ENCODE measurements around the gene GPR63.

The GPR63 gene

GRCh38 chr6:96834070-96834469 is 3.2 kb downstream of the GPR63 start:
- no peak for TF ChIP-seq CTCF (IDR thresholded peaks at IDR 0.05; ENCODE audit: insufficient read depth, low read length, missing control alignments)
- H3K4me3 ChIP-seq (ENCODE audit: low read depth, low read length) = no peak overlapping the region
- no peak for DNase-seq (ENCODE audit: low read depth, low spot score)
- ChIA-PET CTCF (no interaction called here), POLR2A (no interaction called here)

- ChIA-PET POLR2A (no interaction called here), CTCF (no interaction called here)
- no peak for TF ChIP-seq CTCF (IDR thresholded peaks at IDR 0.05; ENCODE audit: insufficient read depth, low read length, missing control alignments)
- no peak overlapping the region for H3K4me3 ChIP-seq (ENCODE audit: low read depth, low read length)
- no peak for DNase-seq (ENCODE audit: low read depth, low spot score)
These were observed 4.5 kb downstream of the GPR63 start for GRCh38 chr6:96832780-96833179.

GRCh38 chr6:96826865-96827264 is 10.4 kb downstream of the GPR63 start:
- no peak for TF ChIP-seq CTCF (IDR thresholded peaks at IDR 0.05; ENCODE audit: insufficient read depth, low read length, missing control alignments)
- H3K4me3 ChIP-seq (ENCODE audit: low read depth, low read length) = no peak overlapping the region
- no peak for DNase-seq (ENCODE audit: low read depth, low spot score)
- ChIA-PET CTCF (no interaction called here), POLR2A (no interaction called here)

GRCh38 chr6:96823743-96824142 is 13.5 kb downstream of the GPR63 start:
- ChIA-PET CTCF (no interaction called here), POLR2A (no interaction called here)
- TF ChIP-seq CTCF (IDR thresholded peaks at IDR 0.05; ENCODE audit: insufficient read depth, low read length, missing control alignments) = no peak
- H3K4me3 ChIP-seq (ENCODE audit: low read depth, low read length) = no peak overlapping the region
- DNase-seq (ENCODE audit: low read depth, low spot score) = no peak

DNA sequence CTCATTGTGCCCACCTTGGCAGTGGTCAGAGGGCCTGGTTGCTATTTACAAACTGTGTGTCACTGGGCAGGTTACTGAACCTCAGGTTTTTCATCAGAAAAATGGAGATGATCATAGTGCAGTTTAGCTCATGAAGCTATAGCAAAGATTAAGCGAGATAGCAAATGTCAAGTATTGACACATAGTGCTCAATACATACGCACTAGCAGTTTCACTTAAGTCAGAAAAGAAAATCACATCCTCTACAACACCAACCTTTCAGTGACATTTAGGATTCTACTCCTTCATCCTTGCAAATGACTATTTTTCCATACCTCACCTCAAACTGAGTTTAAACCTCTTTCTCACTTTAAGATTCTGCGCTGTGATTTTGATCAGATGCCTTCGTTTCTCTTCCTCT is 16.2 kb downstream of the GPR63 start:
- no peak for TF ChIP-seq CTCF (IDR thresholded peaks at IDR 0.05; ENCODE audit: insufficient read depth, low read length, missing control alignments)
- DNase-seq (ENCODE audit: low read depth, low spot score) = no peak
- CTCF ChIA-PET = no interaction called here
- POLR2A ChIA-PET = no interaction called here
- no peak overlapping the region for H3K4me3 ChIP-seq (ENCODE audit: low read depth, low read length)

- ChIA-PET POLR2A (no interaction called here), CTCF (interaction anchor here (1.3 kb wide), 1 partner anchor 82 kb away, joined by 5 read pairs; no protein-coding TSS in a partner anchor)
- H3K4me3 ChIP-seq (ENCODE audit: low read depth, low read length) = no peak overlapping the region
- DNase-seq (ENCODE audit: low read depth, low spot score) = no peak
- no peak for TF ChIP-seq CTCF (IDR thresholded peaks at IDR 0.05; ENCODE audit: insufficient read depth, low read length, missing control alignments)
These were observed 20.9 kb downstream of the GPR63 start for GRCh38 chr6:96816301-96816817.
